OCI-LY1 (cell line): ENCODE data around the gene STXBP3.

Experiments used
- CTCF ChIP-seq: fragments of 200-600 bp; sonication (generic), shearing (Covaris generic); IDR thresholded peaks from 2 replicates; pipeline ENCODE4 v1.5.1; 2017; ENCODE audit warnings: mild to moderate bottlenecking, antibody characterized with exemption, low read length, moderate library complexity, mixed read lengths
- EZH2 ChIP-seq: fragments of 200-600 bp; sonication (generic), shearing (Covaris generic); IDR thresholded peaks from 2 replicates; pipeline ENCODE4 v1.8.0; 2017; ENCODE audit warnings: borderline replicate concordance, mixed run types, mild to moderate bottlenecking, antibody characterized with exemption, low read length, moderate library complexity, mixed read lengths

GRCh38 chr1:108847494-108847893 is 101.0 kb downstream of the STXBP3 start:
- TF ChIP-seq CTCF (no peak), EZH2 (no peak)
